Activated CD8-positive, alpha-beta memory T cell treated with anti-CD3 and anti-CD28 coated beads, Interleukin-2, amount 50 U/mL, for 24 hours (primary cell): ENCODE data around the gene AHNAK2.

Experiments
- DNase-seq: peaks from one replicate; pipeline ENCODE4 v3.0.0-alpha.2; 2020; ENCODE audit errors: extremely low read depth

AHNAK2 gene

GRCh38 chr14:104939666-104940410 lies 38.3 kb downstream of the AHNAK2 start:
- no peak for DNase-seq

- DNase-seq, result no peak
Measured at GRCh38 chr14:104938960-104939359, 39.2 kb downstream of the AHNAK2 start.

GRCh38 chr14:104938436-104938835 lies 39.7 kb downstream of the AHNAK2 start:
- DNase-seq, result no peak

GRCh38 chr14:104937694-104938365 lies 40.3 kb downstream of the AHNAK2 start:
- no peak for DNase-seq

GRCh38 chr14:104937161-104937560 lies 41.0 kb downstream of the AHNAK2 start:
- DNase-seq, result no peak

- DNase-seq, result no peak
Measured at GRCh38 chr14:104936361-104937155, 41.6 kb downstream of the AHNAK2 start.

GRCh38 chr14:104935955-104936354 lies 42.2 kb downstream of the AHNAK2 start:
- no peak for DNase-seq

- DNase-seq, result no peak
Measured at GRCh38 chr14:104935026-104935650, 43.0 kb downstream of the AHNAK2 start.

GRCh38 chr14:104933746-104934733 lies 44.1 kb downstream of the AHNAK2 start:
- DNase-seq, result no peak

GRCh38 chr14:104932676-104933631 lies 45.2 kb downstream of the AHNAK2 start:
- peak; percentile 67 for DNase-seq

- no peak for DNase-seq
Measured at GRCh38 chr14:104931771-104932675, 46.2 kb downstream of the AHNAK2 start.

- DNase-seq, result no peak
Measured at GRCh38 chr14:104931304-104931770, 46.8 kb downstream of the AHNAK2 start.

- DNase-seq, result no peak
Measured at GRCh38 chr14:104930526-104931303, 47.5 kb downstream of the AHNAK2 start.

GRCh38 chr14:104929268-104930230 lies 48.6 kb downstream of the AHNAK2 start:
- no peak for DNase-seq

- no peak for DNase-seq
Measured at GRCh38 chr14:104928391-104929133, 49.6 kb downstream of the AHNAK2 start.

GRCh38 chr14:104927901-104928300 lies 50.3 kb downstream of the AHNAK2 start:
- DNase-seq, result no peak
